Stimulated activated CD4-positive, alpha-beta T cell treated with anti-CD3 and anti-CD28 coated beads, Interleukin-12 subunit alpha, Interleukin-12 subunit beta, amount 100 ng/mL, for 4 hours (primary cell): ENCODE measurements around the gene TBX2.
"Not testable (repeated sequence)": the region's sequence is repeated elsewhere in the genome, so short reads cannot be mapped to it uniquely, and the experiment has no call there.

Experiments
- DNase-seq: peaks from one replicate; pipeline ENCODE4 v3.0.0-alpha.2; 2020

Gene TBX2

DNA sequence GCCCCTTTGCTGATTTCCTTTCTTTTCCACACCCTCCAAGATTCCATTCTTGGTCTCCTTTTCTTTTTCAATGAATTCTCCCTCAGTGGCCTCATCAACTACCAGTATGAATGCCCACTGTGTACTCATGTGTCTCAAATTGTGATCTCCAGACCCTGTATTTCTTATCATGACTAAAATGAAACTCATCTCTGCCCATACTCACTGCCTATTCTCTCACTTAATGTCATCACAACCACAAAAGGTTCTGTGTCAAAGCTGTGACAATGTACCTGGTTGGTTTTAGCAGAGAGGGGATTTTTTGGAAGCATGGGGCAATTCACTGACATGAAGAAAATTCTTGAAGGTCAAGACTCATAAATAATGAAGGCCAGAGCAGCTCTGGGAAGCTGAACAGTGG is 41.1 kb downstream of the TBX2 start:
- DNase-seq, result no peak

GRCh38 chr17:61441507-61441906 is 41.9 kb downstream of the TBX2 start:
- not testable (repeated sequence) for DNase-seq

DNA sequence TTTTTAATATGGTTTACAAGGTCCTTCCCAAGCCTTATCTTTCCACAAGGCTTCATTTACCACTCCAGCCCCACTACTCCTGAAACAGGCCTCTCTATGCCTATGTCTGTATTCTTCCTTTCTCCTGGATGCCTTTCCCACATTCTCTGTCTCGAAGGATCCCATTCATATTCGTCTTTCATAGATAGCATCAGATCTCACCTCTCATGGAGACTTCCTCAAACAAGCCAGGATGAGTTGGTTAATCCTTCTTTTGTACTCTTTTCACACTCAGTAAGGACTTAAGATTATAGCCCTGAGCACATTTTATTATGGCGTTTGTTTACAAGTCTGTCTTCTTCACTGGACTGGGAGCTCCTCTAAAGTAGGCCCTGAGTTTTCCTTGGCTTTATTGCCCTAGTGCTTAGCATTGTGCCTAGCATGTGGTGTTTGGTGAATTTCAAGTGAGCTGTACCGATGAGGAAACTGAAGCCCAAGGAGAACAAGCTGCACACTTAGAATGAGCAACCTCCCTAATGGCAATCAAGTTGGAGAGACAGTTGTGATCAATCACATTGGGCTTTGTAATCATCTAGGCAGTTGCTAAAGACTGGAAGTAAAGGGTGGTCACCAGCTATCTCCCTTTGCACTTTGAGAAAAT is 42.6 kb downstream of the TBX2 start:
- no peak for DNase-seq

DNA sequence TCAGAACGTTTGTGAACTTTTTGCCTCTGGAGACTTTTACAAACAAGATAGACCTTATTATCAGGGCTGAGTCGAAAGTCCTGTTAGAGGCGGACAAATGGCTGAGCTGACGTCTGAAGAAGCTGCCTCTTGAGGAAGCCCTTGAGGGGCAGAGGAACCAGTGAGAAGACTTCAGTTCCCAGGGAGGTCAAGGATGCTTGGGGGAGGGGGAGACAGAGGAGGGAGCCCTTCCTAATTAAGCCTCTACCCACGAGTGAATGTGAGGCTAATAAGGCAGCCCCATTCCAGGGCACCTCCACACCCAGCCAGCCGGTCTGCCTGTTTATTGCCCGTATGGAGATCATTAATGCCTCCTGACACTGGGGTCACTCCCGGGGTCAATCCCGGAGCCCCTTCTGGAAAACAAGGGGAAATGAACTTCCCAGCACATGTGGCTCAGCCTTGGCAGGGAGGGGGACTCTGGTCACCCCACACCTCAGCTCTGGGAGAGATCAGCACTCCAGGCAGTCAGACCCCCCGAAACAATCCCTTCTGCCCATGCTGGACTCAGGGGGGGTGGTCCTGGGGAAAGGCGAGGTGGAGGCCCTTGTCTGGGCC is 43.3 kb downstream of the TBX2 start:
- DNase-seq, result no peak

GRCh38 chr17:61443475-61443882 is 43.8 kb downstream of the TBX2 start:
- DNase-seq, result no peak

GRCh38 chr17:61444075-61444474 is 44.4 kb downstream of the TBX2 start:
- DNase-seq, result no peak

- no peak for DNase-seq
Measured at GRCh38 chr17:61444831-61445230, 45.2 kb downstream of the TBX2 start.

GRCh38 chr17:61447358-61447757 is 47.7 kb downstream of the TBX2 start:
- DNase-seq, result no peak

GRCh38 chr17:61448042-61448441 is 48.4 kb downstream of the TBX2 start:
- no peak for DNase-seq

DNA sequence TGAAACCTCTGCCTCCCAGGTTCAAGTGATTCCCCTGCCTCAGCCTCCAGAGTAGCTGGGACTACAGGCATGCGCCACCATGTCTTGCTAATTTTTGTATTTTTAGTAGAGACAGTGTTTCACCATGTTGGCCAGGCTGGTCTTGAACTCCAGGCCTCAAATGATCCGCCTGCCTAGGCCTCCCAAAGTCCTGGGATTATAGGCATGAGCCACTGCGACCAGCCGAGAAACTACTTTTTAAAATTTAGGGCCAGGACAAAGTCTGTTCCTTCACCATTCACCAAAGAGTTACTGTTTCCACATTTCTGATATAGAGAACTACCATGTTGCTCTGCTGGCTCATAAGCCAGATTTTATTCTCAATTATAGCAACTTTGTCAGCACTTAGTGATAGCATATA is 49.5 kb downstream of the TBX2 start:
- DNase-seq, result not testable (repeated sequence)

DNA sequence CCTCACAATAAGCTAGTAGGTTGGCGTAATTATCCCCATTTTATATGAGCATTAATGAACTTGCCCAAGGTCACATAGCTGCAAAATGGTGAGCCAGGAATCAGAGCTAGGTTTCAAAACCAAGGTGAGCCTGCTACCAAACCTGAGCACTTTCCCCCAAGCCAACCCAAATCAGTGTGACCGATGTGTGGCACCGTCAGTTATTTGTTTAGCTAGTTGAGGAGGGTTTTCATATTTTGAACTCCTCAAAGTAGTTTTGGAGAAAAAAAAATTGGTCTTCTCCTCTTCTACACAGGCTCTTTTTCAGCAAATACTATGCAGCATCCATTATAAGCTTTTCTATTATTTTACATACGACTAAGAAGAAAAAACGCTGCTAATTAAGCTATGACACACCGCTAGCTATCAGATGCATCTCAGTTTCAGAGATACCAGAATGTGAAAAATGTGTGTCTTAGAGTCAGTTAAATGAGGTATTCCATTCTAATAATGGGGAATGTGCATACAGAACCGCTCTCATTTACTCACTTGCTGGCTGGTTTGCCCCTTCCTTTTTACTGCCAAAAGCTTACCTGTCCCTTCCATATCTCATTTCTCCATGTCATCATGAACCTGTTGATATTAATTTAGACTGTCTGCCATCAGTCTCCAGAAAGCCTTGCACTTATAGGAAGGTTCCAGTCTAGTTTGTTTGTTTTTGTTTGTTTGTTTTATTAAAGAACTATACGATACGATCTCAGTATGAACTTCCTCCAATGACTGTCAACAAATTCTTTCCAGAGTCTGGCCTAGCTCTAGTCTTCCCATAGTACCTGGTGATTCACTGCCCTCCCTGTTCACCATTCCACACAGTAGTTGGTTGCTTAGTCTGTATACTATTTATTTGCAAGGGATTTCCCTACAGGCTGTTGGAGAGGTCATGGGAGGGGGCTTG is 50.3 kb downstream of the TBX2 start:
- DNase-seq, result no peak

GRCh38 chr17:61450641-61451537 is 51.2 kb downstream of the TBX2 start:
- no peak for DNase-seq

GRCh38 chr17:61451538-61452300 is 52.1 kb downstream of the TBX2 start:
- DNase-seq, result no peak

GRCh38 chr17:61452301-61453290 is 53.0 kb downstream of the TBX2 start, which contains the start of gene TBX4:
TBX4 (plus strand) TSS chr17:61452422; CDS start chr17:61456491, 4,069 bp downstream.
- DNase-seq, result no peak

GRCh38 chr17:61453566-61454380 is 54.1 kb downstream of the TBX2 start:
- no peak for DNase-seq

DNA sequence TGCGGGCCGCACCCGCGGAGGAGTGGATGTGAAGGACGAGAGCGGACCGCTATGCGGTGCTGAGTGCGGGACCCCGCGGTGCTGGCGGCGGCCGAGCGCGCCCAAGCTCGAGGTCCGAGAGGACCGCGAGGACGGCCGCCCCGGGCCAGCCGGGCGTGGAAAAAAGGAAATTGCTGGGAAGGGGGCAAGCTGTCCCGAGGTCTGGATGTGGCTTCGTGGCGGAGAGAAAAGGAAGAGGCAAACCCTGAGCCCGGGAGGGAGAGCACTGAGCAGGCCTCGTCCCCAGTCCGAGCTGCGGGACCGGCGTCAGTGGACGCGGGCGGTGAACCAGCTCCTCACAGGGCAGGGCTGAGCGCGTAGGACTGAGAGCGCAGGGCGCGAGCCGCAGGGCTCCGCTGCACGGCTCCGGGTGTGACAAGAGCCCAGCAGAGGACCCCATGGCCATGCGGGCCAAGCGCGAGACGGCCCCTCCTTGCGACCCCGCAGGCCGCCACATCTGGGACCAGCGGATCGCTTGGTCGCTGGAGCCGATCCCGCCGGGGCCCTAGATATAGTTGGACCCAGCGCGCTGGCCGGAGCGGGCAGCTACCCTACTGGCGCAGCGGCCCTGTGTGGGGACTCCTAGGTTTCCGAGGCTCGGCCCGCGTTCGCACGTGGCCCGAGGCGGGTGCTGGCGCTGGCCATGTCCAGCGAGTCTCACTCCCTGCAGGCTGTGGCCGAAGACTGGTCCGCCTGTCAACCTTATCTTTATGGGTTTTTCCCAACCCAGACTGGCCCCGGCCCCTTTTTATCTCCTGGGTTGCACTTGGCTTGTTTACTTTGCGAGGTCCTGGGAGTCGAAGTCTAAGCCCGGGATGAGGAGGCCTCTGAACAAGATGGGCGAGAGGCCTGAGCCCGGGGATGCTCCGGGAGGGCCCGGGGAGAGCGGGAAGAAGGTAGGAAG is 55.0 kb downstream of the TBX2 start:
- no peak for DNase-seq

DNA sequence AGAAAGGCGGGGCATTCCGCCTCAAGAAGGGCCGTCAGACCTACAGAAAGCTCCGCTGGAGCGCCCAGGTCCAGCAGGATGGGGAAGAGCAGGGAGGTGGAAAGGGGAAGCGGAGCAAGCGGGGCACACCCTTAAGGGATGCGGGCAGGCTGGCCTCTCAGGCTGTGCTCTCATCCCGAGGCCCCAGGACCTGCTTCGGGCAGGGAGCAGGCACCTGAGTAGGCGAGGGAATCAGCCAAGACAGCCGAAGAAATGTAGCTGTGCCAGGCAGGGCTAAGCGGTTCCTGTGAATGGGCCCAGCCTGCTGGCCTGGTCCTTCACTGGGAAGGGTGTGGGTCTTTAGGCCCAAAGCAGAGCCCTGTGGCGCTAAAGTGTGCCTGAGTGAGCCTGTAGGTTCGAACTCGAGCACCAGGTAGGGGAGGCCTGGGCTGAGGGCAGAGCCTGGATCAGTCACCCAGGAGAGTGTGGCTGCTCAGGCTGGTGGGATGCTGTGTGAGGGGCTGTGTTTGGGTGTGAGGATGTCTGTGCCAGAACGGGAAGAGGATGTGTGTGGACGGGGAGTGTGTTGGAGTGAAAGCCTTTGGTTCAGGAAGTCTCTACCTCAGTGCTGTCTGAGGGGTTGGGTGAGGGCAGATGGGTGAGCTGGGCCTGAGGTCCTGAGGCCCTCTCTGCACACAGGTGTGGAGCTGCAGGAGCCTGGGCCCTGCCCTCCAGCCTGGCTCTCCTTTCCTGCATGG is 55.8 kb downstream of the TBX2 start:
- DNase-seq, result no peak
